Skin epidermis (tissue), 12 donors: ENCODE results near the gene FBXO21.

Experiments
- H3K27ac ChIP-seq, 21 experiments: fragments of 200-600 bp; sonication (generic) in 11 of 21; one replicate each; pipeline ENCODE4 v1.5.0; 2020; ENCODE audit warnings: mild to moderate bottlenecking in 3 of 21, inconsistent platforms in 2 of 21, moderate library complexity in 2 of 21
- H3K4me3 ChIP-seq, 7 experiments: fragments of 200-600 bp; sonication (generic) in 2 of 7; one replicate each; pipeline ENCODE4 v1.5.0; 2020; ENCODE audit warnings: inconsistent platforms in 2 of 7, mild to moderate bottlenecking in 2 of 7, moderate library complexity in 1 of 7

FBXO21 gene

DNA sequence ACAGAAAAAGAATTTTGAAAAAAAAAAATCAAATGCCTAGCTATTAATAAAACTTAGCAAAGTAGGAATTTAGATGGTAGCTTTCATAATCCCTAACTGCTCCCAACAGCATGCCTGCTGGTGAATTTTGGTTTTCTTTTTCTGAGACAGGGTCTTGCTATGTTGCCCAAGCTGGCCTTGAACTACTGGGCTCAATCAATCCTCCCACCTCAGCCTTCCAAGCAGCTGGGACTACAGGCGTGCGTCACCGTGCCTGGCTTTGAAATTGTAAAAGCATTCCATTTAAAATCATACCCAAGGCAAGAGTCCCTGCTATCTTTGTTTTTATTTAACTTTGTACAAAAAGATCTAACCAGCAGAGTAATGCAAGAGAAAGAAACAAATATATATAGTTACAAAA, 20.7 kb downstream of the FBXO21 start:
- Histone ChIP-seq H3K27ac (no peak overlapping the region), H3K4me3 (no peak overlapping the region)

DNA sequence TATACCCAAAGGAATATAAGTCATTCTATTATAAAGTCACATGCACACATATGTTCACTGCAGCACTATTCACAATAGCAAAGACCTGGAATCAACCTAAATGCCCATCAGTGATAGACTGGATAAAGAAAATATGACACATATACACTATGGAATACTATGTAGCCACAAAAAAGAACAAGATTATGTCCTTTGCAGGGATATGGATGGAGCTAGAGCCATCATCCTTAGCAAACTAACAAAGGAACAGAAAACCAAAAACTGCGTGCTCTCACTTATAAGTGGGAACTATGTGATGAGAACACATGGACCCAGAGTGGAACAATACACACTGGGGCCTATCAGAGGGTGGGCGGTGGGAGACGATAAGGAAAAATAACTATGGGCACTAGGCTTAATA, 21.3 kb downstream of the FBXO21 start:
- no peak overlapping the region for H3K27ac ChIP-seq
- no peak overlapping the region for H3K4me3 ChIP-seq

DNA sequence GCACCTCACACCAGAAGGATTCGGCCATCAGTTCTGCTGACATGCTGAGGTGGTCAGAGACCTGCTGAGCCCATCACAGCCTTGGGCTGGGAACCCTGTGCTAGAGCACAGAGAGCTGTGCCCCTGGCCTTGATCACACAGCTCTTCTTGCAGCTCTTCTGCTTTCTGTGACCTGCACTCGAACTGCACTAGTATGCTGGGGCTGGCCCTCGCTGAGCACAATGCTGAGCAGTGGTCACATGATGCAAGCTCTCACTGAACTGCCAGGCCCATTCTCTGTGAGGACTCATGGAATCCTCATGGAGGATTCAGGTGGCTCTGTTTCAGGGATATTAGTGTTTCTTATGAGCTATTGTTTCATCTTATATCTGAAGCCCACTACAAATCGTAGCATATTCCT, 22.5 kb downstream of the FBXO21 start:
- Histone ChIP-seq H3K4me3 (no peak overlapping the region), H3K27ac (no peak overlapping the region)

DNA sequence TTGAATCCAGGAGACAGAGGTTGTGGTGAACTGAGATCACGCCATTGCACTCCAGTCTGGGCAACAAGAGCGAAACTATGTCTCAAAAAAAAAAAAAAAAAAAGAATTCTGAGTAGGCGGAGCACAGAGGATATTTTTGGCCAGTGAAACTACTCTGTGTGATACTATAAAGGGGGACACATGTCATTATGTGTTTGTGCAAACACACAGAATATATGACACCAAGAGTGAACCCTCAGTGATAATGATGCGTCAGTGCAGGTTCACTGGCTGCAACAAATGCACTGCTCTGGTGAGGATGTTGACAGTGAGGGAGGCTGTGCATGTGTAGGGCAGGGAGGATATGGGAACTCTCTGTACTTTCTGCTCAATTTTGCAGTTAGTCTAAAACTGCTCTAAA, 24.2 kb downstream of the FBXO21 start:
- no peak overlapping the region for H3K4me3 ChIP-seq
- H3K27ac ChIP-seq, result no peak overlapping the region

DNA sequence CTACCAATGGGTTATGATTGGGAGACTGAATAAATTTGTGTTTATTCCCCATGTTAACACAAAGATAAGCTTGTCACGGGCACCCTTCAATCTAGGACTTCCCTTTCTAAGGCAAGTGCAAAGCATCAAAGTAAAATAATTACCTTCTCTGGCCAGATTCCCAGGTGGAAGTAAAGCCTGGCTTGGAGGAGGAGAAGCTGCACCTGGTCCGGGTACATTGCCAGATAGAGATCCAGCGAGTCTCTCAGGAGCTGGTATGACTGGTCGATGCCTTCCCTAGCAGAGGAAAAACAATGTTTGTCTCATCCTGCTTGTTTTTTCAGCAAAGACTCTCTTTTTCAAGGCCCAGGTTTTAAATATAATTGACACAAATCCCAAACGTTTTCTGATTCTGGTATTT, 24.9 kb downstream of the FBXO21 start:
- Histone ChIP-seq H3K4me3 (no peak overlapping the region), H3K27ac (no peak overlapping the region)

DNA sequence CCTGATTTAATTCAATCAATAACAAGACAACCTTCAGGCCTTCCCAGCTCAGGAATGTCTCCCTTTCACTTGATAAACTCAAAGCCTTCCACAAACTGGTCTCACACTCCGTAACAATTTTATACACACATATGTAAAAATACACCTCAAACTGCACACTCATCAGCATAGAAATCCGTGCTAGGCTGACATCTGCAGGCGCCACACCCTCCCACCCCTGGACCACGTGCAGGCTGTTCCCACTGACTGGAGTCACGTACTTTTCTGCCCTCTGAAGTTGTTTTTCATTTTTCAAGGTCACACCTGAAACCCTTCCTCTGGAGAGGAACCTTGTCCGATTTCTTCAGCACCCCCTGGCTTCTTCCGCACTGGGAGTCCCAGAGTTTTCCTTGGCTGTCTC, 27.6 kb downstream of the FBXO21 start:
- H3K4me3 ChIP-seq, result no peak overlapping the region
- no peak overlapping the region for H3K27ac ChIP-seq

DNA sequence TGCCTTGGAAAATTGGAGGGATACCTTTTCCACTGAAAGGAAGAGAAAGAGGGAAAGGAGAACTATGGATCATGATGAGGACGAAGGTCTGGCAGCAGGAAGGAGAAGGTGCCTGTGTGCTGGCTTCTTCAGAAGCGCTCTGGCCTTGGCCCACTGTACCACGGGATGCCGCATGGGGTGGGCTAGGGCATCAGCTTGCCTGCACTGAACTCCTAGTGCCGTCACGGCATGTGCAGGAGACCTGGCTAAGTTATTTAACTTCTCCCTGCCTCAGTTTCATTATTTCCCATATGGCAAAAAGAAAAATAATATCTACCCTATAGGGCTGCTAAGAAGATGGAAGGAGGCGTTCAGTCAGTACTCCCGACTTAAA, 28.1 kb downstream of the FBXO21 start:
- H3K4me3 ChIP-seq, result no peak overlapping the region
- H3K27ac ChIP-seq, result no peak overlapping the region

DNA sequence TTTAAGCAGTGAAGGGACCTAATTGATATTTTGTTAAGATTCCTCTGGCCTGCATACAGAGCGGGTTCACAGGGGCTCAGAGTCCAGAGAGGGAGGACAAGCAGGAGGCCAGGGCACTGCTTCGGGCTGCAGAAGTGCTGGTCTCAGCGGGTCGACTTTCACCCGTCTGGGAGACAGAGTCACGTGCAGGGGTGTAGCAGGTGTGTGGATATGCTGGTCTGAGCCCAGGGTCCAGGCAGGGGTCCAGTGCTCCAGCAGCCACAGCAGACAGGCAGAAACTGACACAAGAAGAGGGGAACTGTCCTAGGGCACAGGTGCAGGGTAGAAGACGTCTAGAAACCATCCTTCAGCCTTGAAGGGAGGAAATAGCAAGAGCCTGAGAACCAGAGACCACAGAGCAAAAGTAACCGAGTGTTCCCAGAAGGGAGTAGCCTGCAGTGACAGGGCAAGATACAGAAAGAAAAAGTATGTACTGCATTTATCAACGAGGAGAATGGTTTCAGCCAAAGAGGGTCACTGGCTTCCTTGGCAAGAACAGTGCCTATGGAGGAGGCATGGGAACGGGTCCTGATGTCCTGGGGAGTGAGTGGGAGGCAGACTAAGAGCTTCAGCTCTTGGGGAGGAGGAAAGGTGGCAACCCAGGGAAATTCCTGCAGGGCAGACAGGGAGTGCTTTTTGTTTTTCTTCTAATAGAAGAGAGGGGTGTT, 28.7 kb downstream of the FBXO21 start:
- H3K27ac ChIP-seq, result no peak overlapping the region
- no peak overlapping the region for H3K4me3 ChIP-seq

DNA sequence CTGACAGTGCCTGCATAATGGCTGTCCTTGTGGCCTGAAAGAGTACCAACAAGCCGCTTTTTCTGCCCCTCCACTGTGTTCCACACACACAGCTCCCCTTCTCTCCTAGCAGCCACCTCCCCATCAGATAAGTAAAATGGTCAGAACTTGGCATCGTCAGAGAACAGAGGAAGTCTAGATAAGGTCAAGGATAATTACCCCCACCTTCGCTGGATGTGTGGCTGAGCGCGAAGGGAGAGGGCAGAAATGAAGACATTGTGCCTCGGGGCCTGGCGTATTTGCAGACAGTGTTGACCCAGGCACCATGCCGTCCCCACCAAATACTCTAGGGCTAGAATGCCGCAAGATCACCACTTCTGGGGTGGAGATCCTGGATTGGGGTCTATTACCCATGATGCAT, 30.6 kb downstream of the FBXO21 start:
- Histone ChIP-seq H3K27ac (no peak overlapping the region), H3K4me3 (no peak overlapping the region)

DNA sequence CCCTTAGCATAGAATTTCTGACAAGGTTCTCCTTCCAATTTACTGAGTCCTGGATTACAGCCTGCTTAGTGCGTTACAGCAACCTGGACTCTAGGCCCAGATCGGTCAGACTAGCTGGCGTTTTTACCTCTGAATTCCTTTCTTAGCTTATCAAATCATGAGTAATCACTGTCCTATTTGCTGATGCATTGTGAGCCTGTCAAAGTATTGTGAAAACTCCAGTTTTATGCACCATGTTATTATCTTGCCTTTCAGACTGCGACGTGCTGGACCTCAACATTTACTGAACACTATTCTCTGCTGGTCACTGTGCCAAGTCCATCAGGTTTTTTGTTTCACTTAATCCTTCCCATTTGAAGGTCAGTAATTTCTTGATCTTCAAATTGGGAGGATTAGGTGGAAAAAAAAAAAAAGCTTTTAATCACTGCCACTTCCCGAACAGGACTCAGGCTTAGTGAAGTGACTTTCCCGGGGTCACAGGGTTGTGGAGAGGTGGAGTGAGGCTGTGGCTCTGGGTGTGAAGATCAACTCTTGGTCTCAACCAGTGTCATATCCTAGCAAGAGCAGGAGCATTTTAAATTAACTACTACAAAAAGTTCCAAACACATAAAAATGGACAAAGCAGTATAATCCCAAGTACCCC, 31.2 kb downstream of the FBXO21 start:
- H3K27ac ChIP-seq, result no peak overlapping the region
- no peak overlapping the region for H3K4me3 ChIP-seq

DNA sequence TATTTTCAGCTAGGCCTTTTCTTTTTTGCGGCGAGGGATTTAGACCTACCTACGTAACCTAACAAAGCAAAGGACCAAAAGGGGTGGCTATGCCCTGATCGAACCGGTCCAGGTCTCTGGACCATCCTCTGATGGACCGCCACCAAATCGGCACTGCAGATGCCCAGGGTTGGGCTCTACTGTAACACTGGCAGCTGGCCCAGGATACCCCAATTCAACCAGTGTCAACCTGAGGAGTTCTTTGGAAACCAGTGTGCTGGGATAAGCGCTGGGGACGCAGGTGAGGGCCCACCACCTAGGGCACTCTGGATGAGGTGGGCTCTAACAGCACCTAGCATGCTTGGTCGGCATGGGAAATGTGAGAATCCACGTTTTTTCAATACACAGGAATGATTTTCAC, 32.2 kb downstream of the FBXO21 start:
- no peak overlapping the region for H3K4me3 ChIP-seq
- no peak overlapping the region for H3K27ac ChIP-seq

DNA sequence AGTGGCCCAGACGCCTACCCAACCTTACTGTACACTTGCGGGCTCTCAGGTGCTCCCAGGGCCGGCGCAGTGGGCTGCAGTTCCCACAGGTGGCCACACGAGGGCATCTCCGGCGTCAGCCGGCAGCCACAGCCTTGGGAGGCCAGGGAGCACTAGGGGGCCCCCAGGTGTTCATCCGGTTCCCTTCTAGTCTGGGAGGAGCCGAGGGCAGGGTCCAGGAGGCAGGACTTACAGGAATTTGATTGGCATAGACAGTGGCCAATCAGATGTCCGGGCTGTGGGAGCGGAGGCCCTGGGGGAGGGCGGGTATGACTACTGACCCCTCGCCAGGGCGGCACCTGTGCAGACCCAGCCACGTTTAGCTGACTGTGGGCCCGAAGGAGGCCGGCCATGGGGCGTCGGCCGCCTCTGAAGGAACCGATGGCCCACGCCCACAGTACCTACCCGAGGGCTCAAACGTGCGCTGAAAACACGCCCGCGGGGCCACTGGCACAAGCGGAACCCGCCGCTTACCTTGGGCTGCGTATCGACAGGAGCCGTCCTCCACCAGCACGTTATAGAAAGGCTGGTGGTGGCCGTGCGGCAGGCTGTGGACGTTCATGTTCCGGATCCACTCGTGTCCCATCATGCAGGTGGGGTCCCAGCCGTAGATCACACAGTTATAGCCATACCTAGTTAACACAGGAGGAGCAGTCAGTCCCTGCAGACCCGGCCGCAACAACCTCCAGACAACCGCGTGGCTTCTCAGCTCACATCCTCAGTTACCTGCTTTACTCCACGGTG, 34.8 kb downstream of the FBXO21 start:
- no peak overlapping the region for H3K4me3 ChIP-seq
- H3K27ac ChIP-seq, result no peak overlapping the region

DNA sequence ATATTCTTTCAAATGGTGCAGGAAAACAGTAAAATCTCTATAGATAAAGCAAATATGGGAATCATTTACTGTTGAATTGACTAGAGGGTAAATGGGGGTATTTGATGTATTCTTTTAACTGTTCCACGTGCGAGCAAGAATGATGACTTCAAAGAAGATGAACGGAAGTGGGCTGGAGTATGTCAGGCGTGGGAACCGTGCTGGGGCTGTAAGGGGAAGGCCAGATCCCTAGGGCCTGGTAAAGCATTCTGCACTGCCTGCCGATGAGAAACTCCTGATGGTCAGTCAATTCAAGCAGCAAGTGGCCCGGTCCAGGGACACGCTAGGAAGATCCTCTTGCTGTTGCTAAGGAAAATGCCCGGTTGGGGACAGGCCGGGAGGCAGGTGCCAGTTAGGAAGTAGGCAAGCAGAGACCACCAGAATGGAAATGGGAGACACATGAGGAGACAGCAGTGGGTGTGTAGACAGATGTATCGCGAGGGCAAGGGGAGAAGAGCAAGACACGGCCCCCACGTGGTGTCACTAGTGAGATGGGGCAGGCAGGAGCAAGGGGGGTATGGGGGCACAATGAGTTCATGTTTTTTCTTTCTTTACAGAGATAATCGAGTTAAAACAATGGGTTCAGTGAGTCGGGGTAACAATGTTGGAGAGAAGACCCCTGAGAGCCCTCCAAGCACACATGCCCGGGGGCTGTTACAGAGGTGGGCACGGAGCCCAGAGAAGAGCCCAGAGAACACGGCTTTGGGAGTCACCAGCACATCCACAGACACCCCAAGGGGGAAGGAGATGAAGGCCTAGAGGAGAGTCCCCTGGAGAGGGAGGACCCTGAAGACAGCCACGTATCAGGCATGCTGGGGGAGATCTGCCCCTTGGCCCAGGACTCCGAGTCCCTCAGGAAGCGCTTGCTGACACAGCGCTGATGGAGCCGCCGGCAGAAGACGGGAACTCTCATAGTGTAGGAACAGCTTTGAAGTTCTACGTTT, 37.2 kb downstream of the FBXO21 start:
- Histone ChIP-seq H3K4me3 (no peak overlapping the region), H3K27ac (no peak overlapping the region)

DNA sequence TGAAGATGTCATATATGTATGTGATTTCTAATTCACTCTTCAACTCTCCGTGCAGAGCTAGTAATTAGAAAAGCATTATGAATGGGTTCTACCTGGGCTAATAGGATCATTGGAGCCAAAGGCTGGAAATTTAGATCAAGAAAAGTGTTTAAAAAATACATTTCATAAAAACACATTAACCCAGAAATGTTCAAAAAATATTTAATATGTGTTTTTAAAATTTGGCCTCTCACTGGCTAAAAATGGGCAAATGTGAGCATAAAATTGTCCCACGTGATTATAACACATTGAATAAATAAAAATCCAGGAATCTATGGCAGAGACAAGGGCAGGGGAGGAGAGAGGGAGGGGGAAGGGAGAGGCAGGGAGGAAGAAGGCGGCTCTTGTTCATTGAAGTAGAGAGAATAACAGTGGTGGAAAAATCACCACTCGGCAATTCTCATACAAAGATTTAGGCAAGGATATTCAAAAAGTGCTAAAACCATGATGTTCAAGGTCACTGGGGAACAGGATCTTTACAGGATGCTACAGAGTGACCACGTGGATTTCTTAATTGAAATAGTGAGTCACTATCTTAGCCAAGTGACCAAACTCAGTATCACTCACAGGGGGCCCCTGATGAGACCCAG, 38.8 kb downstream of the FBXO21 start:
- no peak overlapping the region for H3K4me3 ChIP-seq
- no peak overlapping the region for H3K27ac ChIP-seq

DNA sequence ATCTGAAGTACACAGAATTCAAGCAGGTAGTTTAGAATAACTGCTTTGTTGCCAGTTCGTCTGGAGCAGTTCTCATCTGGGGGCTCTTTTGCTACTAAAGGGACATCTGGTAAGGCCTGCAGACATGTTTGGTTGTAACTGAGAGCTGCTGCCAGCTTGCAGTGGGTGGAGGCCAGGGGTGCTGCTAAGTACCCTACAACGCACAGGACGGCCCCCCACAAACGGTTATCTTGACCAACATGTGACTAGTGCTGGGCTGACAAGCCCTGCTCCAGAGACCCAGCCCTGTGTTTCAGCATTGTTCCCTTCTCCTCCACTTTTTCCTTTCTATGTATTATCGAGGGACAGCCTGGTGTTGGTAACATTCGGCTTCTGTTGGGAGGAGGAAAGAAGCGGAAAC, 40.8 kb downstream of the FBXO21 start:
- Histone ChIP-seq H3K4me3 (no peak overlapping the region), H3K27ac (peak overlapping the region in 1 of 21 experiments; percentile 1)

DNA sequence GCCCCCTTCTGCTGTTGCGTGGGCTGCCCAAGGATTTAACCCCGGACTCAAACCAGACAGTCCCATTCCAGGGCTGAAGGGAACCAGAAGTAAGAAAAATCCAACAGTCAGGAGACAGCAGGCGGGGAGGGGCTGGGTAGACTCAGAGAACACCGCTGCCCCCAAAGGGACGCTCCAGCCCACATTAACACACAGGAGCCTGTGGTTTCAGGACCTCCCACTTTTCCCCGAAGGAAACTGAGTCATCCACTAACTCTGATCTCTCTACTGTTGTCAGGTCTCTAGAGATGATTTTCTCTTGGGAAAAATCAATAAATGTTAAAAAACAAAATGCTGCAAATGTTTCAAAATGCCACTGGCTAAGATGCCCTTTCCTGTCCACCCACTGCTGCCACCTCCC, 41.6 kb downstream of the FBXO21 start:
- Histone ChIP-seq H3K27ac (peak overlapping the region in 2 of 21 experiments; percentile 9 to 41), H3K4me3 (no peak overlapping the region)

DNA sequence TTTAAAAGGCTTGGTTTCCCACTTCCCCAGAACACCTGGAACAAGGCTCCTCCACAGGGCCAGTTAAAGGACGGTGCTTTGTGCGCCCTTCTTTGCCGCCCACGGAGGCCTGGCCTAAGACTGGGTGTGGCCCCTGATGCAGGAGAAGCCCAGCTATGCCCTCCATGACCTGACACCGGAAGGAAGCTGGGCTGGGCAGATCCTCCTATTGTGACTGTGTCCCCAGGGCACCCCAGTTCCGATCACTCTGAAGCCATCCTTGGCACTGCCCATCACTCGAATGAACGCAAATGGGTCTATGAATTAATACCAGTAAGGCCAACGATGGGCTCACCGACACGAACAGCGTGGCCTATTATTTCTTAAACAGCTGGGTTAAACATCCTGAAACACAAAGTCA, 42.6 kb downstream of the FBXO21 start:
- no peak overlapping the region for H3K4me3 ChIP-seq
- H3K27ac ChIP-seq, result no peak overlapping the region

DNA sequence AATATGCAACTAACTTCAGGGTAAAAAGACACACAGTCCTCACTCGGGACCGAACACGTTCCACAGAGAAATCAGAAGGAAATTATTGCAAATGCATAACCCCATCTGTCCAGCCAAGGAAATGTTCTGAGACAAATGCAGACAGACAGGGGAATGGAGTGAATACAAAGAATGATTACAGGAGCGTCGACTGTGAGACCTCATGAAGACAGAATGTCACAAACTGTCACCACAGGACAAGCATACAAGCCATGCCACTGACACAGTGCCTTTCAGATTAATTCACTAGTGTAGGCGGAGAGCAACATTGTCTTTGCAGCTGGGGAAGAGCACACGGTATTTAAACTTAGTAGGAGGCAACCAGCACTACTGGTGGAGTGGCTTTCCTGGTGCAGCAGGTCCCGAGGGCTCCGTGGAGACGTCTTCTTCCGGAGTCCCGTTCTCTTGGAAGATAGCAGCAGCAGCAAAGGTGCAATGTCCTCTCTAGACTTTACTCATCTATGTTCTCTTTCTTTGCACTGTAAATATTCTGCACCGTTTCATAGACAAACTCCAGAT, 44.6 kb downstream of the FBXO21 start:
- H3K4me3 ChIP-seq, result no peak overlapping the region
- H3K27ac ChIP-seq, result no peak overlapping the region

DNA sequence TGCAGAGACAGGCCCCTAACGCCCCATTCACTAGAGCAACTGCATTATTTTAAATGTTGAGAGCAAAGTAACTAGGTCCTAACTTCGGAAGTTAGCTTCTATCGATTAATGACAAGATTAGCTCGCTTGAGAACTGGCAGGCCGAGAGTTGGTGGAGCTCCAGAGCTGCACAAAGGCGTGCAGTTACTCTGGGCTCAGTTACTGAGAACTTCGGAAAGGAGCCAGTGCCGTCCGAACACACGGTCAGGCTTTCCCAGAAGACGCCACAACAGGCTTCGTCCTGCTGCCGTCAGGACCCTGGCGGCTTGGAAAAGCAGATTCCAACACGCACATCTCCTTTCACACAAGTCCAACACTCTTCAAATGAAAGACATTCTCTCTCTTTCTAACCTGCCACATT, 45.7 kb downstream of the FBXO21 start:
- no peak overlapping the region for H3K4me3 ChIP-seq
- no peak overlapping the region for H3K27ac ChIP-seq
